Mesothelial cell of epicardium (in vitro differentiated cells): ENCODE results near the gene LDLRAD4. TPM values are rescaled to one million over a fixed set of nuclear protein-coding genes. Genes with fewer than 3 reads are reported as not detected.
A peak's percentile ranks its signal among the peaks of the same experiment; 100 is the strongest.

Experiments
- DNase-seq, 2 experiments: peaks; one replicate each; pipeline ENCODE4 v3.0.0; 2021; ENCODE audit warnings: low spot score in 2 of 2; ENCODE audit not compliant: unreplicated experiment in 2 of 2
- H3K27ac Mint-ChIP-seq: 2 replicates; pipeline ENCODE4 v1.8.0; 2021; ENCODE audit warnings: mixed read lengths
- H3K27me3 Mint-ChIP-seq: 2 replicates; pipeline ENCODE4 v1.8.0; 2021; ENCODE audit warnings: low read depth, mixed read lengths
- H3K36me3 Mint-ChIP-seq: 2 replicates; pipeline ENCODE4 v1.8.0; 2021; ENCODE audit warnings: mixed read lengths
- H3K4me1 Mint-ChIP-seq: 2 replicates; pipeline ENCODE4 v1.8.0; 2021; ENCODE audit warnings: mixed read lengths
- H3K4me3 Mint-ChIP-seq: 2 replicates; pipeline ENCODE4 v1.8.0; 2021; ENCODE audit warnings: mild to moderate bottlenecking, moderate library complexity, mixed read lengths
- H3K9me3 Mint-ChIP-seq: 2 replicates; pipeline ENCODE4 v1.8.0; 2021; ENCODE audit warnings: mixed read lengths
- total RNA-seq: library from RNA; stranded (reverse); gene quantifications from 3 replicates; pipeline ENCODE4 v1.2.1, GENCODE V29; 2021
- TF ChIP-seq, protein P1 (sequence below): fragments of 200-600 bp; sonication (generic); IDR thresholded peaks from one replicate; pipeline ENCODE4 v1.5.0; 2021; ENCODE audit warnings: antibody characterized with exemption; ENCODE audit not compliant: unreplicated experiment

LDLRAD4 gene
- total RNA-seq, 1 donor from 2014 or later, result 29.7 TPM

DNA sequence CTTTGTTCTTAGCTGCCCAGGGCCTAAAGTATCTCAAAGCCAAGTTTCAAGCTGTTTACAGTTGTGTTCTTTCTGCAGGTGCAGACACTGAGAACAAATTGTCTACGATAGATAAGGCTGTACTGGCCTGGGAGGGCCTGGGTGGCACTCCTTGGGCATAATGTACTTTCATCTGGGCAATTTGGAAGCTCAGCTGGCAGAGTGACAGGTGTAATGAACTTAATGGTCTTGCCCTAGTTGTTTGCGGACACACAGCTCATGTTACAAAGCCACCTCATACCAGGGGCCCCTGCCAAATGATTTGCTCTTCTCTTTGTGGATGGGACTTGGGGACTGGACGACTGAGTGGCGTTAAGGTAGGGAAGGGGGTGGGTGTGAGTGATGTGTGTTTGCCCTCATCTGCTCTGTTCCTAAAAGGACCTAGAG, 4.3 kb downstream of the LDLRAD4 start:
- Mint-ChIP-seq H3K9me3 (peaks cover 3% of the 10 kb centered on the region), H3K27me3 (peaks cover 5% of the 10 kb centered on the region), H3K27ac (peak overlapping the region; percentile 70), H3K4me3 (peak overlapping the region; percentile 36), H3K36me3 (peaks cover 2% of the 10 kb centered on the region), H3K4me1 (peaks cover 54% of the 10 kb centered on the region)
- DNase-seq, result peak in 1 of 2 experiments; percentile 38
- TF ChIP-seq, protein P1, sequence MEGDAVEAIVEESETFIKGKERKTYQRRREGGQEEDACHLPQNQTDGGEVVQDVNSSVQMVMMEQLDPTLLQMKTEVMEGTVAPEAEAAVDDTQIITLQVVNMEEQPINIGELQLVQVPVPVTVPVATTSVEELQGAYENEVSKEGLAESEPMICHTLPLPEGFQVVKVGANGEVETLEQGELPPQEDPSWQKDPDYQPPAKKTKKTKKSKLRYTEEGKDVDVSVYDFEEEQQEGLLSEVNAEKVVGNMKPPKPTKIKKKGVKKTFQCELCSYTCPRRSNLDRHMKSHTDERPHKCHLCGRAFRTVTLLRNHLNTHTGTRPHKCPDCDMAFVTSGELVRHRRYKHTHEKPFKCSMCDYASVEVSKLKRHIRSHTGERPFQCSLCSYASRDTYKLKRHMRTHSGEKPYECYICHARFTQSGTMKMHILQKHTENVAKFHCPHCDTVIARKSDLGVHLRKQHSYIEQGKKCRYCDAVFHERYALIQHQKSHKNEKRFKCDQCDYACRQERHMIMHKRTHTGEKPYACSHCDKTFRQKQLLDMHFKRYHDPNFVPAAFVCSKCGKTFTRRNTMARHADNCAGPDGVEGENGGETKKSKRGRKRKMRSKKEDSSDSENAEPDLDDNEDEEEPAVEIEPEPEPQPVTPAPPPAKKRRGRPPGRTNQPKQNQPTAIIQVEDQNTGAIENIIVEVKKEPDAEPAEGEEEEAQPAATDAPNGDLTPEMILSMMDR, result no peak

DNA sequence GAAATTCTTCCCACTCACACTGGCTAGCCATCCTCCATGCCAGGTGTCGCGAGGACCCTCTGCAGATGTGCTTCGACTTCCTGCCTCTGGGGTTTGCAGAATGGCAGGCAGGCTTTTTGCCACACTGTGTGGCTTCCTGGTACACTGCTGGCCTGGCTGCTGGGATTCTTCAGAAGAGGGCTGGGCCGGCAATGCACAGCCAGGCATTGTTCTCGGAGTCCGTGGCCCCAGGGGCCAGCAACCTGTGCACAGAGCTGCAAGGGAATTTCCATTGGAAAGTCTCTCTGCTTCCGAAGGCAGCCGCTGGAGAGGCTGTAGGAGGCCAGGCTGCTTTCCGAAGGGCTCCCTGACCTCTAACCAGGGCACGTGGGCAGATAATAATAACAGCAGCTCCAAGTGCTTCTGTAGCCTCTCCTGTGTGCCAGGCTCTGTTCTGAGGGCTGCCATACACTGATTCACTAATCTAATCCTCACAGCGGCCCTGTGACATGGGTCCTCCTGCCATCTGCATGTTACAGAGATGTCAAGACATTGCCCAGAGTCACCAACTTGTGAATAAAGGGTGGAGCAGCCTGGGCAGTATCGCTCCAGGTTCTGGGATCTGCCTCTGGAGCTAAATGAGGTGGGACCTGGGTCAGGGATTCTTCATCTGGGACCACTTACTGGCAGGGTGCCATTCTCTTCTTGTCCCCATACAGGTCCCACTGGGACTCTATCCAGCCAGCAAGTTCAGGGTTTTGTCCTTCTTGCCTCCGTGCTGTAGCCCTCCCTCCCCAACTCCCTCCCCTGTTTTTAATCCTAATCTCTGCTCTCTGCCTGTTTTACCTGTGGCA, 5.0 kb downstream of the LDLRAD4 start:
- Mint-ChIP-seq H3K4me1 (peaks cover 54% of the 10 kb centered on the region), H3K27me3 (peaks cover 5% of the 10 kb centered on the region), H3K9me3 (peaks cover 3% of the 10 kb centered on the region), H3K4me3 (no peak overlapping the region), H3K36me3 (peaks cover 2% of the 10 kb centered on the region), H3K27ac (peak overlapping the region; percentile 70)
- peak in 1 of 2 experiments; percentile 30 for DNase-seq
- TF ChIP-seq, protein P1, result no peak

DNA sequence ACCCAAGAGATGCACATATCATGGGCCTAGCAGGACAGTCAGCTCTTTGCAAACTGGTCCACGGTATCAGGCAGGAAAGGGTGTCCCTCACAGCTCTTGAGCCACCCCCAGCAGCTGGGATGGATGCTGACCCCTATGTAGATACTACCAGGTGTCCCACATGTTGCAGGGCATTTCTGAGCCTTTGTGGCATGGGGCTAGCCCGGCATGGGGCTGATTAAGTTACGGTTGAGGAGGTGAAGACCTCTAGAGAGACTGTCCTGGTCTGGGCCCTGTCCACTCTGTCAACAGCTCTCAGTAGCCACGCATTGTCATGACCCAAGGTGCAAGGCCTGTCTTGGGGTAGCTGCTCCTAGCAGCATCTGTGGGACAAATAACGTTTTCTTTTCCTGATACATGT, 6.7 kb downstream of the LDLRAD4 start:
- peaks cover 3% of the 10 kb centered on the region for H3K9me3 Mint-ChIP-seq
- DNase-seq, result peak in 1 of 2 experiments; percentile 29
- H3K27ac Mint-ChIP-seq, result no peak overlapping the region
- H3K36me3 Mint-ChIP-seq, result peaks cover 2% of the 10 kb centered on the region
- peaks cover 39% of the 10 kb centered on the region for H3K4me1 Mint-ChIP-seq
- H3K4me3 Mint-ChIP-seq, result no peak overlapping the region
- TF ChIP-seq, protein P1, result no peak
- peaks cover 2% of the 10 kb centered on the region for H3K27me3 Mint-ChIP-seq

DNA sequence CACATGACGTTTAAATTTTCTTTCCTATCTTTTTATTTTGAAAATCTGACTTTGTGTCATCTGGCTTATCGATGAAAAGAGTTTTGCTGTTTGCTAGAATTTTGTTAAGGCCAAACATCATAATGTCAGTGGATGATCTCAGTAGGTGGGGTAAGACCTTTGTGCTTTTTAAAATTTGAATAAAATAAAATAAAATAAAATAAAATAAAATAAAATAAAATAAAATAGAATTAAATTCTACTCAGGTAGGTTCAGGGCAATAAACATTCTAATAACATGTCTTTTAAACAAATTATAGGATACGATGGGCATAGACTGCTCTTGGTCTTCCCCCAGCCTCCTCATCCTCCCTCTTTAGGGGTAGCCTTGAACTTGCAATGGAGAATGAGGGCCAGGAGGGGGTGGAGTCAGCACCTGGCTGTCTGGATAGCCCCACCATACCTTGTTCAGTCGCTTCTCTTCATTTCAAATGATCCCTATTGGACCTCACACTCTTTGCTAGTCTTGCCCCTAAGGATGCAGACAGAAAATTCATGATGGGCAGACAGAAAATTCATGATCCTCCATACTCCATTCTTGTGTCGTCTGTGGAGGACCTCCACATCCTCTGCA, 8.1 kb downstream of the LDLRAD4 start:
- H3K4me3 Mint-ChIP-seq, result no peak overlapping the region
- H3K27ac Mint-ChIP-seq, result no peak overlapping the region
- no peak for DNase-seq
- H3K9me3 Mint-ChIP-seq, result peaks cover 3% of the 10 kb centered on the region
- H3K36me3 Mint-ChIP-seq, result peaks cover 2% of the 10 kb centered on the region
- H3K27me3 Mint-ChIP-seq, result no peaks in the 10 kb centered on the region
- TF ChIP-seq, protein P1, result no peak
- H3K4me1 Mint-ChIP-seq, result peaks cover 25% of the 10 kb centered on the region

DNA sequence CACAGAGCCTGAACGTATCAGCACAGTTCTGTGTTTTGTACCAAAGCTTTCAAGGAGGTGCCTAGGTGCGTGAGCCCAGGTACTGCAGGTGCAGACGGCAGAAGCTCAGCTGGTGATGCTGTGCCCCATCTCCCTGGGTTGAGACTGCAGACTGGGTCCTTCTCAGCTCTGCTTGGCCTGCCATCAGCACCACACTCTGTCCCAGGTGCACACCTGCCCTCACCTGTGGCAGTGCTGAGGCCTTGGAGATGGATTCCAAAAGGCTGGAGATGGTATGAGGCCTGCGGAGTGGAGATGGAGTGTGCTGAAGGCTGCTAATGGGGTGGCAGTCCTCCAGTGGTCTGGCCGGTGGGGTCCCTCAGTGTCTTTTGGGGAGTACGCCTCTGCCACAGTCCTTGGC, 9.3 kb downstream of the LDLRAD4 start:
- Mint-ChIP-seq H3K27me3 (no peaks in the 10 kb centered on the region), H3K36me3 (peaks cover 2% of the 10 kb centered on the region), H3K27ac (no peak overlapping the region), H3K4me1 (peaks cover 16% of the 10 kb centered on the region), H3K4me3 (no peak overlapping the region), H3K9me3 (peaks cover 3% of the 10 kb centered on the region)
- TF ChIP-seq, protein P1, result no peak
- peak in 1 of 2 experiments; percentile 28 for DNase-seq
